ENCODE data around the gene CDH15. TPM values are rescaled to one million over a fixed set of nuclear protein-coding genes. Genes with fewer than 3 reads are reported as not detected.

CDH15 gene
- total RNA-seq, 1 donor from 2014 or later: not detected

- no peaks in the 10 kb centered on the region for H3K4me1 Mint-ChIP-seq
- peaks cover 3% of the 10 kb centered on the region for H3K36me3 Mint-ChIP-seq (ENCODE audit: low read depth)
- H3K9me3 Mint-ChIP-seq: no peaks in the 10 kb centered on the region
- no peak for TF ChIP-seq CTCF (conservative IDR thresholded peaks at IDR 0.05)
- H3K27ac Mint-ChIP-seq (ENCODE audit: unreplicated experiment): no peak overlapping the region
- no peak for DNase-seq (ENCODE audit: low read depth, low spot score)
- H3K4me3 Mint-ChIP-seq: no peak overlapping the region
- peaks cover 38% of the 10 kb centered on the region for H3K27me3 Mint-ChIP-seq (ENCODE audit: low read depth)
Measured at GRCh38 chr16:89197633-89198416, 26.3 kb downstream of the CDH15 start.

DNA sequence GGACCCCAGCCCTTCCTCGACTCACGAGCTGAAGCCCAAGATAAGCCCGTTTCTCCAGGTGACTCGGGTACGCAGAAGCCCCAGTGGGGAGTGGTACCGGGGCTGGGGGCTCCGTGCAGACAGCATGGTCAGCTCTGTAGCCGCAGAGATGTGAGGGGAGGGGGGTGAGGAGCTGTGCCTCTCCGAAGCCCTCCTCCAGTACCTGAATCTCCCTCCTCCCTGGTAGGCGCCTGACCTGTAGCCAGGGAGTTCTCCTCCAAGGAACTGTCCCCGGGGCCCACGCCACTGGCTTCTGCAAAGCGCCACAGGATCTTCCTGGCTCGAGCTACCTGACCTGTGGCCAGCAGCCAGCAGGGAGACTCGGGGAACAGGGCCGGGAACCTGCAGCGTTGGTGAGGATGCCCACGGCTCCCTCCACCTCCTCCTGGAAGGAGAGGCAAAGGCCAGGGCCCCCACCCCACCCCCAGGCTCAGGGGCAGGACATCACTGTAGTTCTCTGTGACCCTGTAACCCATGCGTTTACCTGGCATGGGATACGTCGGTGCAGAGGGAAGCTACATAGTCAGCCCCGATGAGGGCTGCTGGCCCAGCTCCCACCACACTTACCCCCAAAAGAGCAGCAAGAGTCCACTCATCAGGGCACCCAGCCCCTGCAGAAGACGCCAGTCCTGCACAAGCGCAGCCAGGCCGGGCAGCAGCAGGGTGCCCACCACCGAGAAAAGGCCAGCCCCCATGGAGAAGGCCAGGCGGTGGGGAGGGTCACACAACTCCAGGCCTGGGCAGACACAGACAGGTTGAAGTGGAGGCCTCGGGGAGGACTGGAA, 27.1 kb downstream of the CDH15 start:
- Mint-ChIP-seq H3K4me3 (no peak overlapping the region), H3K9me3 (no peaks in the 10 kb centered on the region), H3K36me3 (ENCODE audit: low read depth) (peaks cover 7% of the 10 kb centered on the region), H3K4me1 (no peaks in the 10 kb centered on the region), H3K27me3 (ENCODE audit: low read depth) (peaks cover 46% of the 10 kb centered on the region), H3K27ac (ENCODE audit: unreplicated experiment) (no peak overlapping the region)
- no peak for TF ChIP-seq CTCF (conservative IDR thresholded peaks at IDR 0.05)
- DNase-seq (ENCODE audit: low read depth, low spot score): no peak

GRCh38 chr16:89199241-89200123, 27.9 kb downstream of the CDH15 start:
- H3K9me3 Mint-ChIP-seq: no peaks in the 10 kb centered on the region
- H3K4me3 Mint-ChIP-seq: no peak overlapping the region
- TF ChIP-seq CTCF (conservative IDR thresholded peaks at IDR 0.05): no peak
- H3K27ac Mint-ChIP-seq (ENCODE audit: unreplicated experiment): no peak overlapping the region
- H3K4me1 Mint-ChIP-seq: no peaks in the 10 kb centered on the region
- DNase-seq (ENCODE audit: low read depth, low spot score): no peak
- peaks cover 54% of the 10 kb centered on the region for H3K27me3 Mint-ChIP-seq (ENCODE audit: low read depth)
- H3K36me3 Mint-ChIP-seq (ENCODE audit: low read depth): peaks cover 7% of the 10 kb centered on the region

GRCh38 chr16:89200124-89200849, 28.7 kb downstream of the CDH15 start, which contains the start of gene SLC22A31:
Gene SLC22A31 (minus strand): TSS chr16:89200537. CDS start chr16:89200501, 36 bp downstream.
- no peak within 1 kb of the TSS for H3K27ac Mint-ChIP-seq (ENCODE audit: unreplicated experiment)
- H3K36me3 Mint-ChIP-seq (ENCODE audit: low read depth): peaks cover 7% of the 10 kb centered on the region
- no peaks in the 10 kb centered on the region for H3K4me1 Mint-ChIP-seq
- no peaks in the 10 kb centered on the region for H3K9me3 Mint-ChIP-seq
- no peak for TF ChIP-seq CTCF (conservative IDR thresholded peaks at IDR 0.05)
- DNase-seq (ENCODE audit: low read depth, low spot score): no peak
- H3K27me3 Mint-ChIP-seq (ENCODE audit: low read depth): peaks cover 61% of the 10 kb centered on the region
- H3K4me3 Mint-ChIP-seq: no peak within 1 kb of the TSS
